Prostate gland (tissue), 2 donors: ENCODE results near the gene YWHAB.

Source experiments
- CTCF ChIP-seq, 4 experiments: fragments of 200-600 bp in 2 of 4; fragments of 450-650 bp in 2 of 4; sonication (generic) in 2 of 4; IDR thresholded peaks; 1 replicate in 3 of 4; 2 replicates in 1 of 4; pipeline ENCODE4 v1.5.1; 2016 to 2019; ENCODE audit warnings: antibody characterized with exemption in 4 of 4, mild to moderate bottlenecking in 2 of 4, moderate library complexity in 2 of 4
- POLR2A ChIP-seq: fragments of 450-650 bp; IDR thresholded peaks from one replicate; pipeline ENCODE4 v1.6.1; 2016; ENCODE audit warnings: antibody characterized with exemption, mild to moderate bottlenecking
- POLR2AphosphoS5 ChIP-seq: sonication (generic); formaldehyde crosslinking; IDR thresholded peaks from one replicate; pipeline ENCODE4 v1.6.1; 2017; ENCODE audit warnings: antibody characterized with exemption

- TF ChIP-seq CTCF (IDR thresholded peaks at IDR 0.05) (no peak), POLR2AphosphoS5 (no peak), POLR2A (no peak)
Measured at GRCh38 chr20:44917399-44917798, 31.9 kb downstream of the YWHAB start.
